RWPE2 (cell line): ENCODE measurements around the gene SLC45A3.
"Not testable (repeated sequence)": the region's sequence is repeated elsewhere in the genome, so short reads cannot be mapped to it uniquely, and the experiment has no call there.

ENCODE experiments used
- ATAC-seq: fragments of 200-7000 bp; cut with Tn5 transposase; 3 replicates; pipeline ENCODE4 v1.9.1; 2021; ENCODE audit warnings: low read depth
- DNase-seq: peaks from one replicate; pipeline ENCODE4 v3.0.0-alpha.2; 2020; ENCODE audit warnings: low spot score
- H3K27ac ChIP-seq: fragments of 450-650 bp; 2 replicates; pipeline ENCODE4 v1.5.1; 2017; ENCODE audit warnings: mild to moderate bottlenecking; ENCODE audit not compliant: poor library complexity, severe bottlenecking
- H3K27me3 ChIP-seq: fragments of 250-450 bp; sonication (Bioruptor Pico); 2 replicates; pipeline ENCODE4 v1.5.1; 2021; ENCODE audit warnings: mild to moderate bottlenecking, moderate library complexity; ENCODE audit not compliant: insufficient read depth, poor library complexity, severe bottlenecking
- H3K36me3 ChIP-seq: fragments of 250-450 bp; sonication (Bioruptor Pico); 2 replicates; pipeline ENCODE4 v1.5.1; 2020; ENCODE audit warnings: low read depth, mild to moderate bottlenecking, moderate library complexity
- H3K4me1 ChIP-seq: fragments of 250-450 bp; sonication (Bioruptor Pico); 2 replicates; pipeline ENCODE4 v1.5.1; 2021; ENCODE audit warnings: mild to moderate bottlenecking, moderate library complexity; ENCODE audit not compliant: insufficient read depth, poor library complexity, severe bottlenecking
- H3K4me3 ChIP-seq: fragments of 250-450 bp; sonication (Bioruptor Pico); 2 replicates; pipeline ENCODE4 v1.5.1; 2021; ENCODE audit warnings: mild to moderate bottlenecking, moderate library complexity; ENCODE audit not compliant: severe bottlenecking
- H3K9me3 ChIP-seq: fragments of 250-450 bp; sonication (Bioruptor Pico); 2 replicates; pipeline ENCODE4 v1.5.1; 2021; ENCODE audit warnings: mild to moderate bottlenecking, moderate library complexity; ENCODE audit not compliant: severe bottlenecking
- CTCF ChIP-seq: fragments of 450-650 bp; IDR thresholded peaks from one replicate; pipeline ENCODE4 v1.5.1; 2017; ENCODE audit warnings: mild to moderate bottlenecking, moderate library complexity; ENCODE audit not compliant: poor library complexity, severe bottlenecking

SLC45A3 gene

DNA sequence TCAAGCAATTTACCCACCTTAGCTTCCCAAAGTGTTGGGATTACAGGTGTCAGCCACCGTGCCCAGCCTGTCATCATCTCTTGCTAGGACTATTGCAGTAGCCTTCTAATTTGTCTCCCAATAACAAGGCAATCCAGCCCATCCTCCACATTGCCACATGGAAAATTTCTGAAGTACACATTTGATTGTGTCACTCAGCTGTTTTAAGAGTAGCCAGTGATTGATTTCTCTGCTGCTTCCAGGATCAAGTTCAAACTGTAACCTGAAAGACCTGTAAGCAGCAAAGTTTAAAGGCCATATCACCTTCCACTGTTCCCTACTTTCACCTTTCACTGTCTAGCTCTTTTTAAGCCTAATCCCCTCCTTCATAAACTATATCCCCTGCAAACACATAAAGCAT, 40.7 kb downstream of the SLC45A3 start:
- no peaks in the 10 kb centered on the region for H3K27me3 ChIP-seq
- no peak overlapping the region for H3K4me3 ChIP-seq
- ATAC-seq (no peak), DNase-seq (no peak)
- no peaks in the 10 kb centered on the region for H3K36me3 ChIP-seq
- no peaks in the 10 kb centered on the region for H3K9me3 ChIP-seq
- TF ChIP-seq CTCF, result no peak
- H3K4me1 ChIP-seq, result peaks cover 10% of the 10 kb centered on the region
- no peak overlapping the region for H3K27ac ChIP-seq

- DNase-seq (no peak), ATAC-seq (no peak)
- Histone ChIP-seq H3K9me3 (no peaks in the 10 kb centered on the region), H3K36me3 (no peaks in the 10 kb centered on the region), H3K4me3 (no peak overlapping the region), H3K27me3 (no peaks in the 10 kb centered on the region), H3K4me1 (peaks cover 19% of the 10 kb centered on the region), H3K27ac (no peak overlapping the region)
- TF ChIP-seq CTCF, result no peak
These were observed 42.3 kb downstream of the SLC45A3 start for GRCh38 chr1:205637854-205638468.

GRCh38 chr1:205636732-205637131, 43.6 kb downstream of the SLC45A3 start:
- H3K27me3 ChIP-seq, result no peaks in the 10 kb centered on the region
- H3K9me3 ChIP-seq, result no peaks in the 10 kb centered on the region
- no peak overlapping the region for H3K4me3 ChIP-seq
- DNase-seq (no peak), ATAC-seq (no peak)
- no peak for TF ChIP-seq CTCF
- H3K4me1 ChIP-seq, result peaks cover 22% of the 10 kb centered on the region
- no peak overlapping the region for H3K27ac ChIP-seq
- H3K36me3 ChIP-seq, result no peaks in the 10 kb centered on the region

GRCh38 chr1:205636138-205636530, 44.2 kb downstream of the SLC45A3 start:
- H3K27me3 ChIP-seq, H3K27ac ChIP-seq, H3K9me3 ChIP-seq, ATAC-seq, H3K36me3 ChIP-seq, H3K4me3 ChIP-seq, DNase-seq: not testable (repeated sequence)
- H3K4me1 ChIP-seq, result peaks cover 22% of the 10 kb centered on the region

DNA sequence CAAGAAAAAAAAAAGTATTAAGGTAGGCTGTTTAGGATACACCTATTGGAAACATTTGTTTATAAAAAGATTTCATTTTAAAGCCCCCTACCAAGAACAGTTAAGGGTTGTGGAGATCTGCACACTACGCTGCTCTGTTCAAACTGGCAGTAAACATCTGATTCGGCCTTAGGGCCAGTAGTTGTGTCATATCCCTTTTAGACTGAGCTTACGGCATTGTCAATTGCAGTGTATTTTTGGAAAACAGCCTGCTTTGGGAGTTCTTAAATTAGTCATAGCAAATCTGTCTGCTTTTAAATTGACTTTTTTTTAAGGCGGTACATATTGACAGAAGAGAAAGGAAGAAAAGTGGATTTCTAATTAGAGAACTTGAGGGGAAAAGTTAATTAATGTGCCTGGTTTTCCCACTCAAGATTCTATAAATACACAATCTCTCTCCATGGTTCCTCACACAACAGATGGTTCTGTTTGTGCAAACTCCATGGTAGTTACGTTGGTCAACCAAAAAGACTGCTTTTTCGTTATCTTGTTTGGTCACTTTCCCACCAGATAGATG, 46.8 kb downstream of the SLC45A3 start:
- Histone ChIP-seq H3K27ac (no peak overlapping the region), H3K27me3 (no peaks in the 10 kb centered on the region), H3K4me3 (no peak overlapping the region), H3K9me3 (no peaks in the 10 kb centered on the region), H3K4me1 (peaks cover 22% of the 10 kb centered on the region), H3K36me3 (no peaks in the 10 kb centered on the region; the same call in 1 of the 2 replicates)
- no peak for DNase-seq
- ATAC-seq, result no peak; the same call in 2 of the 3 replicates
- no peak for TF ChIP-seq CTCF
